GM18519 (cell line): ENCODE results near the gene WIPF3.

ENCODE experiments used
- ATAC-seq: cut with Tn5 transposase; IDR thresholded peaks from one replicate; pipeline ENCODE4 v1.9.1; 2021; ENCODE audit warnings: mild to moderate bottlenecking, moderate library complexity; ENCODE audit not compliant: unreplicated experiment, low FRiP score

WIPF3 gene

GRCh38 chr7:29806208-29806994 lies at the start of gene WIPF3:
TSS of gene WIPF3 (plus strand) at chr7:29806508. CDS start at chr7:29834725, 28,217 bp downstream.
- ATAC-seq, result peak; percentile 46

GRCh38 chr7:29763266-29763665 lies 43.0 kb upstream of the WIPF3 start:
- ATAC-seq, result no peak

- ATAC-seq, result no peak
Observed at GRCh38 chr7:29764227-29764626, 42.1 kb upstream of the WIPF3 start.

GRCh38 chr7:29765490-29765889 lies 40.8 kb upstream of the WIPF3 start:
- ATAC-seq, result no peak

- ATAC-seq, result no peak
Observed at GRCh38 chr7:29770371-29770770, 35.9 kb upstream of the WIPF3 start.

GRCh38 chr7:29771081-29771816 lies 35.1 kb upstream of the WIPF3 start:
- ATAC-seq, result no peak

- no peak for ATAC-seq
Observed at GRCh38 chr7:29779017-29779416, 27.3 kb upstream of the WIPF3 start.

- no peak for ATAC-seq
Observed at GRCh38 chr7:29780346-29780745, 26.0 kb upstream of the WIPF3 start.

GRCh38 chr7:29783671-29784070 lies 22.6 kb upstream of the WIPF3 start:
- ATAC-seq, result no peak

- ATAC-seq, result no peak
Observed at GRCh38 chr7:29793507-29793906, 12.8 kb upstream of the WIPF3 start.

GRCh38 chr7:29794959-29795629 lies 11.2 kb upstream of the WIPF3 start:
- ATAC-seq, result no peak

- no peak for ATAC-seq
Observed at GRCh38 chr7:29795696-29796580, 10.4 kb upstream of the WIPF3 start.

- no peak for ATAC-seq
Observed at GRCh38 chr7:29797112-29797944, 9.0 kb upstream of the WIPF3 start.

GRCh38 chr7:29798422-29798821 lies 7.9 kb upstream of the WIPF3 start:
- no peak for ATAC-seq

- ATAC-seq, result no peak
Observed at GRCh38 chr7:29801929-29802328, 4.4 kb upstream of the WIPF3 start.

- ATAC-seq, result no peak
Observed at GRCh38 chr7:29805031-29805430, 1.3 kb upstream of the WIPF3 start.

- no peak for ATAC-seq
Observed at GRCh38 chr7:29805886-29806207, 461 bp upstream of the WIPF3 start.

GRCh38 chr7:29806995-29807841 lies 910 bp downstream of the WIPF3 start:
- no peak for ATAC-seq
